ENCODE data around the gene TRAPPC11.

DNA sequence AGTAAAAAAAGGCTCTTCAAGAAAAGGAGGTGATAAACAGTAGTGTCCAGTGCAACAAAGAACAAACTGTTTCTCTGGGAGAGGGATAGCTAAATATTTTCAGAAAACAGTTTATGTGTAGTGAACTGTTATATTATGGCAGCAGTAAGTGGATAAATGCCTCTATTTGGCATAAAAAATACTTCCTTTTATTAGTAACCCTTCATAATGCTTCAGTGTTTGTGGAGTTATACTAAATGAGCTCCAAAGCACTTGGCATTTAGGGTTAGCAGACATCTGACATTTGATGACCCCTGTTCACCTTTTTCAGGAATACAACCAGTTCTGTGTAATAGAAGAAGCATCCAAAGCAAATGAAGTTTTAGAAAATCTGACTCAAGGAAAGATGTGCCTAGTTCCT, 31.9 kb downstream of the TRAPPC11 start:
- TF ChIP-seq, protein P1, sequence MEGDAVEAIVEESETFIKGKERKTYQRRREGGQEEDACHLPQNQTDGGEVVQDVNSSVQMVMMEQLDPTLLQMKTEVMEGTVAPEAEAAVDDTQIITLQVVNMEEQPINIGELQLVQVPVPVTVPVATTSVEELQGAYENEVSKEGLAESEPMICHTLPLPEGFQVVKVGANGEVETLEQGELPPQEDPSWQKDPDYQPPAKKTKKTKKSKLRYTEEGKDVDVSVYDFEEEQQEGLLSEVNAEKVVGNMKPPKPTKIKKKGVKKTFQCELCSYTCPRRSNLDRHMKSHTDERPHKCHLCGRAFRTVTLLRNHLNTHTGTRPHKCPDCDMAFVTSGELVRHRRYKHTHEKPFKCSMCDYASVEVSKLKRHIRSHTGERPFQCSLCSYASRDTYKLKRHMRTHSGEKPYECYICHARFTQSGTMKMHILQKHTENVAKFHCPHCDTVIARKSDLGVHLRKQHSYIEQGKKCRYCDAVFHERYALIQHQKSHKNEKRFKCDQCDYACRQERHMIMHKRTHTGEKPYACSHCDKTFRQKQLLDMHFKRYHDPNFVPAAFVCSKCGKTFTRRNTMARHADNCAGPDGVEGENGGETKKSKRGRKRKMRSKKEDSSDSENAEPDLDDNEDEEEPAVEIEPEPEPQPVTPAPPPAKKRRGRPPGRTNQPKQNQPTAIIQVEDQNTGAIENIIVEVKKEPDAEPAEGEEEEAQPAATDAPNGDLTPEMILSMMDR (conservative IDR thresholded peaks at IDR 0.05; ENCODE audit: low read length), result no peak
- no peak for TF ChIP-seq EZH2phosphoT487 (IDR thresholded peaks at IDR 0.05; ENCODE audit: borderline replicate concordance)

All from Loucy (cell line).